ENCODE results near the gene SLC49A4. TPM values are rescaled to one million over a fixed set of nuclear protein-coding genes. Genes with fewer than 3 reads are reported as not detected.

SLC49A4 gene
- total RNA-seq, 1 experiment from 2014 or later, result 2.7 TPM

GRCh38 chr3:122886946-122887345 lies 92.1 kb downstream of the SLC49A4 start:
- DNase-seq (ENCODE audit: low read depth), result no peak
- in situ Hi-C loops (cut with HindIII; ENCODE audit: low pct_unique_long_range_greater_than_20kb, low sequenced_read_pairs), result no loop called here

- no peak for DNase-seq (ENCODE audit: low read depth)
- in situ Hi-C loops (cut with HindIII; ENCODE audit: low pct_unique_long_range_greater_than_20kb, low sequenced_read_pairs), result no loop called here
Measured at GRCh38 chr3:122890077-122890719, 95.3 kb downstream of the SLC49A4 start.

DNA sequence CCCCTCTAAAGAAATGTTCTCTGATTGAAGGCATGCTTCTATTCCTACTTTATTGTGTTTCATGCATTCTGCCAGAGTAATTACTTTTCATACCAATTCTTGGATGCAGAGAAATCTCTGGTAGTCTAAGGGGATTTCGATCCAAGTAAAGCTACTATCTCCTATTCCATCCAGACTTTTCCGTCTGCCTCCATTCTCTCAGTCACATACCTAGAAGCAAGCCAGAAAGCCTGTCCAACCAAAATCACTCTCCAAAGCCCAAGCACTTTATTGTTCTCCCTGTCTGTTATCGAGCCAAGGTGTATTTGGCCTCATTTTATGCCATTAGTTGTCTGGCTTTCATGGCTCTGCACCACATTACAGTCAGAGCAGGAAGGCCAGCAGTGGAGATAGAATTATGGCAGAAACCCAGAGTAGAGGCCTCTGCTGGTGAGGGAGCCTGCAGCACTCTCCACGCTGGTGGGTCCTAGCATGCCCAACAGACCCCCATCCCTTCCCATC lies 95.9 kb downstream of the SLC49A4 start:
- in situ Hi-C loops (cut with HindIII; ENCODE audit: low pct_unique_long_range_greater_than_20kb, low sequenced_read_pairs), result no loop called here
- DNase-seq (ENCODE audit: low read depth), result no peak

DNA sequence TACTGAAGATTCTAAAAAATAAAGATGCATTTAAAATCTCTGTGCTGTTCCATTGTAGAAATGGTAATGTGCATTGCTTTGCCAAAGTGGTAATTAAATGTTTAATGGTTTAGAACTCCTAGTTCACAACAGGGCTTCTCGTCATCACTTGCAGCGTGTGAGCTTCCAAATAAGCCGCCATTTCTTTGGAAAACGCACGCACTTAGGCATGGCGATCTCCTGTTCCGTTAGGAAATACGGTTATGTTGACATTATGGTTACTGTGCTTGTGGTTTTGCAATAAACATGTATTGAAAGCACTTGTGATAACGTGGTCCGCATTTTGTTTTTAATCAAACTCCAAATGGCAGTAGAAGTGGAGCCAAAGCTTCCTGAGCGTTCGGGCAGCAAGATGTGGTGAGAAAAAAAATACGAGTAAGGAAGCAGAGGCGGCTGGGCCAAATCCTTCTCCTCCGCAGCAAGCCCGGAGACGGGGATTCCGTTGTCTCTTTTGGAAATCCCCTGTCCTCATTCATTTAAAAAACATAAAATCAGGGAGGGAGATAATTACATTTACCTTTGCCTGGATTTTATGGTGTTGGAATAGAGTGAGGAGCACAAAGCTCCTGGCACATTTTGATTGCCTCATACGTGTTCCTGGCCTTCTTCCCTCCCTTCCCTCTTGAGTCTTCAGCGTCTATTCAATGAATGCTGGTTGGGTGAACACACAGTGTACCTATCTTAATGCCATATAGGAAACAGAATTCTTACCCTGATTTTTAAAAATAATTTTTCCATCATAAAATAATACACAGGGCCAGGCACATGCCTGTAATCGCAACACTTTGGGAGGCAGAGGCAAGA lies 97.5 kb downstream of the SLC49A4 start:
- in situ Hi-C loops (cut with HindIII; ENCODE audit: low pct_unique_long_range_greater_than_20kb, low sequenced_read_pairs), result no loop called here
- DNase-seq (ENCODE audit: low read depth), result no peak

DNA sequence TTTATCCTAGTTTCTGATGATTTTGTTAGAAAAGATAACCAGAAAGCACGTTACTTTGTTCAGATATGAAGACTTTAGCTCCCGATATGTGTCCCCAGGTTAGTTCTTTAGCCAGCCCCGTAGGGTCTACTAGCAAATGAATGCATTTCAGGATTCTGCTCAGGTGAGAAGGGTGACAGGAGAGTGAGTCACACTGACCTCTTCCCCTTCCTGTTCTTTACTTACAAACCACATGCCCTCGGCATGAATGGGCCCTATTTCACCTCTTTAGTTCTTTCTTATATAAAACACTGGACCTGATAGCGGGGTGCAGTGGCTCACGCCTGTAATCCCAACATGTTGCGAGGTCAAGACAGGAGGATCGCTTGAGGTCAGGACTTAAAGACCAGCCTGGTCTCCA lies 98.4 kb downstream of the SLC49A4 start:
- in situ Hi-C loops (cut with HindIII; ENCODE audit: low pct_unique_long_range_greater_than_20kb, low sequenced_read_pairs), result no loop called here

DNA sequence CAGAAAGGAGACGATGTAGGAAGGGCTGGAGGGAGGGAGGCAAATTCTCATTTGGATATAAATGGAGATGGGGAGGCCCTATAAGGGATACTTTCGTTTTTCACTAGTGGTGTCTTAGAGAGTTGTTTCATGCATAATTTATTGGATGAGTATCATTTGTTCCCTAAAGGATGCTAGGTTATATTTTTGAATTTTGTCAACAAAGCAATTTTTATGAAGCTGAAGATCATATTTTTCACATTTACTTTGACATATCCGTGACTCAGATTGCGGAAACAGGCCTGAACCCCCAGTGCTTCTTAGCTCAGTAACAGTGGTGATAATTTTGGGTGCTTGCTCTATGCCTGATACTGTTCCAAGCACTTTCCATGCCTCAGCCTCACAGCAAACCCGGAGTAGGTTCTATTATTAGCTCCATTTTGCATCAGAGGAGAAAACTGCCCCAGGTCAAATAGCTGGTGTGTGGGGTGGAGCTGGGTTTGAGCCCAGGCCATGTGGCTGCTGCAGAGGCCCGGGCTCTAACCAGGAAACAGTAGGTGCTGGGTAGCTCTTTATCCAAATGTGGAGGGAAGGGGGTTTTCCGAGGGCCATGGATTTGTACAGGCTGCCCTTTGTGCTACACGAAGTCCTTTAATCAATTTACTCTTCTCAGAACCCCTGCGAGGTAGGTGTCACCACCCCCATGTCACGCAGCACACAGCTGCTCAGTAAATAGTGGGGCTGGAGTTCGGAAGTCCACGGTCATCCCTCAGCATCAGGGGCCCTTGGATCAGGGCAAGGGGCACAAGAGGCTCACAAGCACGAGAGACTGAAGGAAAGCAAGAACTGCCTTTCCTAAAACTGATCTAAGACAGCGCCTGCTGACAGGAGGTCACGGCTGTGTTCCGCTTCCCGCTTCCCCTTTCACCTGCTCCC lies 99.1 kb downstream of the SLC49A4 start:
- in situ Hi-C loops (cut with HindIII; ENCODE audit: low pct_unique_long_range_greater_than_20kb, low sequenced_read_pairs), result no loop called here
- no peak for DNase-seq (ENCODE audit: low read depth)

More for the DNA sequence above, 98.4 kb downstream of the SLC49A4 start:
- DNase-seq (ENCODE audit: low read depth), result peak; percentile 4

DNA sequence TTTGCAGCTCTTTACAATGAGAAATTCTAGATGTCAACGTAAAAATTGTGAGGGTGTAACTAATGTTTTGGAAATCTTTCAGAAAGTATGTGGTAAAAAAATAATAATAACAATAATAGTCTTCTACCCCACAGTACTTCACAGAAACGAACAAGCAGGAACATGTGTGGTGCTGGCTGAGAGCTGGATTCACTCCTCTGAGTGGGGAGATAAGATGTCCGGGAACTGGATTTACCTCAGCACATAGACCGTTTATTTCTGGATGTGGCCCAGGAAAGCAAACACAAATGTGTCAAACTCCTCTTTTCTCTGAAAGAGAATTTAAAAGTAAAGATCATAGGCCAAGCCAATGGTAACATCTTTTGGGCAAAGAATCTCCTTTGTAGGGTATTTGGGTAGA lies 103.4 kb downstream of the SLC49A4 start:
- no peak for DNase-seq (ENCODE audit: low read depth)
- in situ Hi-C loops (cut with HindIII; ENCODE audit: low pct_unique_long_range_greater_than_20kb, low sequenced_read_pairs), result no loop called here

DNA sequence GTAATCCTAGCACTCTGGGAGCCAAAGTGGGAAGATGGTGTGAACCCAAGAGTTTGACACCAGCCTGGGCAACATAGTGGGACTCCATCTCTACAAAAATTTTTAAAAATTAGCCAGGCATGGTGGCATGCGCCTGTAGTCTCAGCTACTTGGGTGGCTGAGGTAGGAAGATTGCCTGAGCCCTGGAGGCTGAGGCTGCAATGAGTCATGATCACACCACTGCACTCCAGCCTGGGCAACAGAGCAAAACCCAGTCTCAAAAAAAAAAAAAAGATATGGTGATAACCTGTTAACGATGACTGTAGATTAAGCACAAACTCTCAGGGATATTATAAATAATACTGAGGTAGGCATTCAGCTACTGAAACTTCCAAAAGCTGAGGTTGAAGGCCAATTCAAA lies 107.5 kb downstream of the SLC49A4 start:
- in situ Hi-C loops (cut with HindIII; ENCODE audit: low pct_unique_long_range_greater_than_20kb, low sequenced_read_pairs), result loop anchor here (25.0 kb wide), 1 partner anchor 135 kb away; the partner anchor contains the start of gene SEMA5B
- peak; percentile 56 for DNase-seq (ENCODE audit: low read depth)

DNA sequence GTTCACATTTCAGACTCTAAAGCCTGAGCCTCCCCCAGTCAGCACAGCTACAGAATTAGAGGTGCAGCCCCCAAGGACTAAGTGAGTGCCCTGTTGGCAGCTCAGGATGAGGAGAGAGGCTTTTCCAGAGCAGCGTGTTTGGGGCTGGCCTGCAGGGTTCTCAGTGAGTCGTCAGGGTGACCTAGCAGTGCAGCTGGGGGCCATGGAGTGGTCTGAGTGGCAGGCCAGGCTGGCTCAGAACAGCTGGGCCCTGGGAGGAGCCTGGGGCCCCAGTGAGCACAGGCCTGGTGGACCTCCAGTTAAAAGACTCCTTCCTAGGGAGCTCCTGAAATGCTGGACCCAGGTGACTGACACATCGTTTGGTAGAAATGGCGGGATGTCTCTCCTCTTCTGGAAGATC lies 108.3 kb downstream of the SLC49A4 start:
- in situ Hi-C loops (cut with HindIII; ENCODE audit: low pct_unique_long_range_greater_than_20kb, low sequenced_read_pairs), result loop anchor here (25.0 kb wide), 1 partner anchor 134 kb away; the partner anchor contains the start of gene SEMA5B
- DNase-seq (ENCODE audit: low read depth), result no peak

- no peak for DNase-seq (ENCODE audit: low read depth)
Measured at GRCh38 chr3:122907471-122907870, 112.6 kb downstream of the SLC49A4 start.

DNA sequence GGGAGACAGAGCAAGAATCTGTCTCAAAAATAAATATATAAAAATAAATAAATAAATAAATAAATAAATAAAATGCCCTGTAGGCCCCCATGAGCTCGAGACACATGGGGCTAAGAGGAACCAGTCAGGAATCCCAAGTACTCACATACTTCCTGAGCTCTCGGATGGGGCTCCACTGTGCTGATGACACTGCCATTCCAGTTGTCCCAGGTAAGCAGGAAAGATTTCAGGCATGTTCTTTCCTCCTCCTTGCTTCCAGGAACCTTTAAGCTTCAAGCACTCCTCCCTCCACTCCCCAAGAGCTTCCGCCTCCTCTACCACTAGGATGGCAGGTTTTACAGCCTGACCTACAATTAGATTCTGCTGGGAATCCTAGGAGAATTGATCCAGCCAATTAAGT lies 113.4 kb downstream of the SLC49A4 start:
- in situ Hi-C loops (cut with HindIII; ENCODE audit: low pct_unique_long_range_greater_than_20kb, low sequenced_read_pairs), result loop anchor here (25.0 kb wide), 1 partner anchor 129 kb away; the partner anchor contains the start of gene SEMA5B
- no peak for DNase-seq (ENCODE audit: low read depth)

More at GRCh38 chr3:122907471-122907870, 112.6 kb downstream of the SLC49A4 start:
- in situ Hi-C loops (cut with HindIII; ENCODE audit: low pct_unique_long_range_greater_than_20kb, low sequenced_read_pairs), result loop anchor here (25.0 kb wide), 1 partner anchor 130 kb away; the partner anchor contains the start of gene SEMA5B

DNA sequence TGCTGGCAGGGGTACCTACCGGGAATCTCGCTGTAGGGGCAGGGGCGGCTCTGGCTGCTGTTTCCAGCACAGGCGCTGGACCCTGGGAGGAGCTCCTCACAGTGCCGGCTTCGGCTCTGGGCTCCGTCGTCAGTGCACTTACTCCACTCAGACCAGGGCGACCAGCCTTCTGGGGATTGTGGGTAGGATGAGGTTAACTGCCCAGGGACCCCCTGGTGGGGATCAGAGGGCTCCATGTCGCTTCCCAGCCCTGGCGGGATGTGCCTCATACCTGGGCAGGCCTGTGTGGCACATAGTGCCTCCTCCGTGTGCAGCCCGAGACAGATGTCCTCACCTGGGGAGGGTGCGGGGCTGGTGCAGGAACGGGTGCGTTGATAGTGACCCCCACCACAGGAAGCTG lies 117.0 kb downstream of the SLC49A4 start:
- DNase-seq (ENCODE audit: low read depth), result no peak
- in situ Hi-C loops (cut with HindIII; ENCODE audit: low pct_unique_long_range_greater_than_20kb, low sequenced_read_pairs), result loop anchor here (25.0 kb wide), 1 partner anchor 125 kb away; the partner anchor contains the start of gene SEMA5B

DNA sequence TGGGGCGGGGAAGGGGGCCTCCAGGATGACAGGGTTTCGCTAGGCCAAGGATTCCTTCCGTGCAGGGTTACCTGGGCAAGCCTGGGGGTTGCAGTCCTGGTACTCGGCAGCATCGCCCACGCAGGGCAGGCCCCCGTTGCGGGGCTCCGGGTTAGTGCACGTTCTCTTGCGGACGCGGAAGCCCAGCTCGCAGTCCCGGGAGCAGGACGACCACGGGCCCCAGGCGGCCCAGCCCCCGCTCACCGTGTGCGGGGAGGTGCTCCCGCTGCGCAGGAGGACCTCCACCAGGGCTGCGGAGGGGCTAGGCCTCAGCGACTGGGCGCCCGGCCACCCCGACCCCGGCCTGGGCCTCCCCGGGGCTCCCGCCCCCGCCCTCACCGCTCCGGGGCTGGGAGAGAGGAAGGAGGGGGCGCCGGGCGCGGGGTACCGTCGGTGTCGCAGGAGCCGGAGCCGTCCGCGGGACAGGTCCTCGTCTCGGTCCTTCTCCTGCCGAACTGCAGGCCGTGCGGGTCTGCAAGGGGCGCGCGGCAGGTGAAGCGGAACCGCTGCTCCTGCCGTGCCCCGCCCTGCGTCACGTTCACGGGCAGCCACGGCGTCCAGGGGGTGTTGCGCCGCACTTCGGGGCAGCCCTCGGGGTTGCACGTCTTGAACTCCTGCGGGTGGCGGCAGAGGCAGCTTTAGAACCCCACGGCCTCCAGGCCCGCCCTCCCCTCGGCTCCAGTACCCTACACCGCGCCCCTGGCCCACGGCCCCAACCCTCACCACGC lies 118.1 kb downstream of the SLC49A4 start:
- DNase-seq (ENCODE audit: low read depth), result no peak
- in situ Hi-C loops (cut with HindIII; ENCODE audit: low pct_unique_long_range_greater_than_20kb, low sequenced_read_pairs), result loop anchor here (25.0 kb wide), 1 partner anchor 124 kb away; the partner anchor contains the start of gene SEMA5B

DNA sequence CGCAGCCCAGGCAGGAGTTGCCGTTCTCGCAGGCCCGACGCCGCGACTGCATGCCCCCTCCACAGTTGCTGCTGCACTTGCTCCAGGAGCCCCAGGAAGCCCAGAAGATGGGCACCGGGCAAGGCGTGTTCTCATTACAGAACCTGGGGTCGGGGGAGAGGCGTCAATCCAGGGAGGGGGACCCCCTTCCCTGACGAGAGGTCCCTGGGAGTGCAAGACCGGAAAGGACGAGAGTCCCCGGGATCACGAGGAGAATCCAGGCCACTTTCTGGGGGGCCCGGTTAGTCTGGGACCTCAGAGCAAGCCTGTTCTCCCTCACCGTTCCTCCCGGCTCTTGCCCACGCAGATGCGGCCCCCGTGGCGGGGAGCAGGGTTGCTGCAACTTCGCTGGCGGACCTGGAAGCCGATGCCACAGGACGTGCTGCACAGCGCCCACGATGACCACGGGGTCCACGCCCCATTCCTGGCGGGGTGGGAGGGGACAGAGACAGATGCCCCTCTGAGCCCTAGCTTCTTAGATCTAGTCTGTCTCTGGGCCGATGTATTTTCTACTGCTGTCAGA lies 118.8 kb downstream of the SLC49A4 start:
- no peak for DNase-seq (ENCODE audit: low read depth)
- in situ Hi-C loops (cut with HindIII; ENCODE audit: low pct_unique_long_range_greater_than_20kb, low sequenced_read_pairs), result loop anchor here (25.0 kb wide), 1 partner anchor 124 kb away; the partner anchor contains the start of gene SEMA5B

DNA sequence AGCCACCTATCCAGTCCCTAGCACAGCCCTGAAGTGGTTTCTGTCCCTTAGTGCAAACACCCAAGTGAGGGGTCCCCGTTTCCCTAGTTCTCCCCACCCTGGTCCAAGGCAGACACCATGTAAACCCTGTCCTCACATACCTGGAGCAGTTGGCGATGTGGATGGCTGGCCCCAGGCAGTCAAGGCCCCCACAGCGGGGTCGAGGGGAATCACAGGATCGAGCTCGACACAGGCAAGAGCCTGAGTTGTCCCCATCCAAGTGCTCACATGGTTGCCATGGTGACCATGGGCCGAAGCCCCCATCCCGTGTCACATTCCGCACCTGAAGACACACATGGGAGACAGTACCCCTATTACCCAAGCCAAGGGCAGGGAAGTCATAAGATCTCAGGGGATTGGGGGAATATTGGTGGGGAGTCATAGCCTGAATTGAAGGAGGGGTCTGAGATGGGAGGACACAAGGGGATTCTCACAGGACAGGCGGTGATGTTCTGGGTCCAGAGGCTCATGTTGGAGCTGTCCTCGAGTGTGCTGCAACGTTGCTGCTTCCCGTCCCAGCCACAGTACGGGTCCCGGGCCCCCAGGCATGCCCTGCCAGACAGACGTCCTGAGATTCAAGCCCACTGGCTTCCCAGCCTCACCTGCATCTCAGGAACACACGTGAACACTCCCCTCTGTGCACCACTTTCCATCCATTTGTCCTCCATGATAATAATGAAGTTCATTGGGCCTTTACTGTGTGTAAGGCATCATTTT lies 120.6 kb downstream of the SLC49A4 start:
- no peak for DNase-seq (ENCODE audit: low read depth)
- in situ Hi-C loops (cut with HindIII; ENCODE audit: low pct_unique_long_range_greater_than_20kb, low sequenced_read_pairs), result loop anchor here (25.0 kb wide), 1 partner anchor 122 kb away; the partner anchor contains the start of gene SEMA5B

- no peak for DNase-seq (ENCODE audit: low read depth)
- in situ Hi-C loops (cut with HindIII; ENCODE audit: low pct_unique_long_range_greater_than_20kb, low sequenced_read_pairs), result loop anchor here (25.0 kb wide), 1 partner anchor 121 kb away; the partner anchor contains the start of gene SEMA5B
Measured at GRCh38 chr3:122916084-122916483, 121.2 kb downstream of the SLC49A4 start.

All from Caki2 (cell line).